Uterus (tissue), 2 donors: ENCODE results near the gene ANKRD63.

Experiments
- POLR2A ChIP-seq, 2 donors: fragments of 450-650 bp; IDR thresholded peaks; one replicate each; pipeline ENCODE4 v1.6.1; 2016; ENCODE audit warnings: antibody characterized with exemption in 2 of 2, mild to moderate bottlenecking in 1 of 2, moderate library complexity in 1 of 2
- TF ChIP-seq, protein P1 (sequence below), 4 experiments: fragments of 200-600 bp in 2 of 4; fragments of 450-650 bp in 2 of 4; sonication (generic) in 2 of 4; IDR thresholded peaks; one replicate each; pipeline ENCODE4 v1.5.1; 2016 to 2019; ENCODE audit warnings: antibody characterized with exemption in 4 of 4, mild to moderate bottlenecking in 2 of 4, moderate library complexity in 1 of 4

DNA sequence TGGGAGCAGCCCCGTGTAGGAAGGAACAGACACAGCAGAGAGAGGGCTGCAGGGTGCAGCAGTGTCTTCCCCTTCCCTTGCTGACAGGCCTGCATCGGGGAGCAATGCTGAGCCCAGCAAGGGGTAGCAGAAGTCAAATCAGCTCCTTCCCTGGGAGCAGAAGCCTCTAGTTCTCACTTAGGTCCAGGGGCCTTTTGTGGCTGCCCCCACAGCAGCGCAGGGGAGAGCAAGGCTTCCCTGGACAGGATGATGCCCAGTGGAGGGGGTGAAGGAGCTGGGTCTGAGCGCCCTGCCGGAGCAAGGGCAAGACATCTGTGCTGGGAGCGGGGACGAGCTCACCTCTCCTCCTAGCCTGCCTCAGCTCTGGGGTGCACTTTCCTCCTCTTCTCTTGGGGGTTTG is 24.0 kb upstream of the ANKRD63 start:
- TF ChIP-seq, protein P1, sequence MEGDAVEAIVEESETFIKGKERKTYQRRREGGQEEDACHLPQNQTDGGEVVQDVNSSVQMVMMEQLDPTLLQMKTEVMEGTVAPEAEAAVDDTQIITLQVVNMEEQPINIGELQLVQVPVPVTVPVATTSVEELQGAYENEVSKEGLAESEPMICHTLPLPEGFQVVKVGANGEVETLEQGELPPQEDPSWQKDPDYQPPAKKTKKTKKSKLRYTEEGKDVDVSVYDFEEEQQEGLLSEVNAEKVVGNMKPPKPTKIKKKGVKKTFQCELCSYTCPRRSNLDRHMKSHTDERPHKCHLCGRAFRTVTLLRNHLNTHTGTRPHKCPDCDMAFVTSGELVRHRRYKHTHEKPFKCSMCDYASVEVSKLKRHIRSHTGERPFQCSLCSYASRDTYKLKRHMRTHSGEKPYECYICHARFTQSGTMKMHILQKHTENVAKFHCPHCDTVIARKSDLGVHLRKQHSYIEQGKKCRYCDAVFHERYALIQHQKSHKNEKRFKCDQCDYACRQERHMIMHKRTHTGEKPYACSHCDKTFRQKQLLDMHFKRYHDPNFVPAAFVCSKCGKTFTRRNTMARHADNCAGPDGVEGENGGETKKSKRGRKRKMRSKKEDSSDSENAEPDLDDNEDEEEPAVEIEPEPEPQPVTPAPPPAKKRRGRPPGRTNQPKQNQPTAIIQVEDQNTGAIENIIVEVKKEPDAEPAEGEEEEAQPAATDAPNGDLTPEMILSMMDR (IDR thresholded peaks at IDR 0.05) = no peak
- no peak for TF ChIP-seq POLR2A (IDR thresholded peaks at IDR 0.05)
